HG03520 (cell line): Measurements from ENCODE around the gene VAC14.

Source experiments
- ATAC-seq: cut with Tn5 transposase; IDR thresholded peaks from one replicate; pipeline ENCODE4 v1.9.1; 2021; ENCODE audit warnings: mild to moderate bottlenecking, moderate library complexity; ENCODE audit not compliant: unreplicated experiment

Gene VAC14

DNA sequence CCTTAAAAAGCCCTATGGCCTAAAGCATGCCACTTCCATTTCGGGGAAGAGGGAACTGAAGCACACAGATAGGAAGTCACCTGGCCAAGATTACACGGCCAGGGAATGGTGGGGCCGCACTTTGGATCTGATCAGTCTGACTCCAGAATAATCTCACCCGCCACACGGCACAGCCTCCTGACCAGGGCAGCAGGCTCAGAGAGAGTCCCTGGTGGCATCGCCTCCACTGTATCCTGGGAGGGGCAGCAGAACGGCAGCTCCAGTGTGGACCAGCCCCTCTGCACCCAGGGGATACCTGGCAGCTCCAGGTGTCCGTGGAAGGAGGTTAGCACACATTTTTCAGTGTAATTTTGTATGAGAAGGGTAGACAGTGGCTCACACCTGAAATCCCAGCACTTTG, 35.5 kb downstream of the VAC14 start:
- ATAC-seq, result no peak

DNA sequence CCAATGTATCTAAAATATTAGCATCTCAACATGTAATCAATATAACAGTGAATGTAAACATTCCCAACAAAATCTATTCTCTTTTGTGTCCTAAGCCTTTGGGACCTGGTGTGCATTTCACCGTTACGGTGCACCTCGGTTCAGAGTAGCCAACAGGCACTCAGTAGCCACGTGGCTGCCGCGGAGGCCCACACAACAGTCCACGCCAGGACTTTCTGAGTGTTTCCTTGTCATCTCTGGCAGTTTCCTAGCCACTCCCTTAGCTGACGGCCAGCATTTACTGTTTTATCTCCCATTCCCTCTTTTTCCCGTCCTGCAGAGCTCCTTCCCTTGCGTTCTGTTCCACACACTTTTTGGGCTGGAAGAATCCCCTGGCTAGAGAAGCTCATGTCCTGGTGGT, 36.3 kb downstream of the VAC14 start:
- ATAC-seq, result no peak

GRCh38 chr16:70760221-70760620, 40.7 kb downstream of the VAC14 start:
- ATAC-seq, result no peak

DNA sequence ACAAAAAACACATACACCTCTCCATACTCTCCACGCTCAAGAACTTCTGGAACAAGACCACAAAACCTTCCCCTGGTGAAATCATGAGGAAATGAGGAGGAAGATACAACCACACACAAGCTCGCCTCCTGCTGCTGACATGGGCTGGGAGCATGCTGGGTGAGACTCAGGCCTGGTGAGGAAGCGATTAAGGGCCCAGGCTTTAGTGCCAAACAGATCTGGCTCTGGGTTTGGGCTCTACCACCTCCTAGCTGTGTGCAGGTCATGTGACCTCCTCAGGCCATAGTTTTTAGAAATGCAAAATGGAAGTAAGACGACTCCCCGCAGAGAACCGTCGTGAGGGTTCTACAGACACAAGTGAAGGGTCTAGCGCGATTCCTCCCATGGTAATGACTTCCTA, 41.3 kb downstream of the VAC14 start:
- ATAC-seq, result no peak

DNA sequence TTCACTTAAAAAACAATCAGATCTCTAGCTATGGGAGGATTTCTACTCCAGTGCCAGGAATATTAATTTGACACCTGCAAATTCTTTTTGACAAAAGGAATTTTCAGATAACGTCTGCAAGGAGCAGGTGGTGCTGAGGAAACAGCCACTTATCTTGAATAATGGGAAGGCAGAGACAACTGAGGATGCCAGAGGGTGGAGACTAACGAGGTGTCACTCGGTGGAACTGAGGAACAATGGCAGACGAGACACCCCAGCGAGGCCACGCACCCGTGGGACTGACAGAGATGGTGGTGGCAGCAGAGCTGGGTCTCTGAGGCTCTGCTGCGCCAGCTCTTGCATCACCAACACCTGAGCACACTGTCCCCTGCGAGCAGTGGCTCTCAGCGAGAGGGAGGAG, 42.2 kb downstream of the VAC14 start:
- no peak for ATAC-seq

DNA sequence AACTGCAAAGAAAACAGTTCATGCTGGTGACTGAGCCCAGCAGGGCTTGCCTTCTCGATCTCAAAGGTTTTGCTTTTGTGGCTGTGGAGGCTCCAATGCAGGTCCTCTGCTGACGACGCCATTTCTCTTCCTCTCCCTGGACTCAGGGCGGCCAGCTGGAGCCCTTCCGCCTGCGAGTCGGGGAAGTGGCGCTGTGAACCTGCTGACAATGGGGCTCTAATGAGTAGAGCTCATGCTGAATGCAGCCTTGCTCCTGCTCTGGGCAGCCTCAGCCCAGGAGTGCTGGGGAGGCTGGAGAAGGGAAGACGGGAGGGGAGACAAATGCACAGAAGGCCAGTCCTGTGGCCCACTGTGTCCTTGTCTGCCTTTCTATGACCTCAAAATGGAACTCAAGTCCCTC, 43.8 kb downstream of the VAC14 start:
- ATAC-seq, result no peak

- no peak for ATAC-seq
Observed at GRCh38 chr16:70756071-70756470, 44.9 kb downstream of the VAC14 start.

GRCh38 chr16:70754851-70755600, 45.9 kb downstream of the VAC14 start:
- no peak for ATAC-seq

DNA sequence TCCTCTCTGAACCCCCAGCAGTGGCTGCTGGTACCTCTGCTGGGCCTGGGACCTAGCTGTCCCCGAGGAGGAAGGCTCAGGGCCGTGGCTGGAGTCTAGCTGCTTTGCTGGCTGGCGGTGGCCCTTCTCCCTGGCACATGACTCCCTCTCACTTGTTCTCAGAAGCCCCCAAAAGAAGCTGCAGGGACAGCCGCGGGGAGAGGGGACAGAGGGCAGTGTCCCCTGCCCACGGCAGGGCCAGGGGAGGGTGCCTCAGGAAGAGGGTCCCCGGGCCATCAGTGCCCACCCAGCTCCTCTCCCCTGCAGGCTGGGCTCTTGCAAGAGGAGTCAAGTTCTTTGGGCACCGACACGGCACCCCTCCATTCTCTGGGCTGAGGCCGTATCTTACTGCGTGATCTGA, 46.6 kb downstream of the VAC14 start:
- no peak for ATAC-seq

DNA sequence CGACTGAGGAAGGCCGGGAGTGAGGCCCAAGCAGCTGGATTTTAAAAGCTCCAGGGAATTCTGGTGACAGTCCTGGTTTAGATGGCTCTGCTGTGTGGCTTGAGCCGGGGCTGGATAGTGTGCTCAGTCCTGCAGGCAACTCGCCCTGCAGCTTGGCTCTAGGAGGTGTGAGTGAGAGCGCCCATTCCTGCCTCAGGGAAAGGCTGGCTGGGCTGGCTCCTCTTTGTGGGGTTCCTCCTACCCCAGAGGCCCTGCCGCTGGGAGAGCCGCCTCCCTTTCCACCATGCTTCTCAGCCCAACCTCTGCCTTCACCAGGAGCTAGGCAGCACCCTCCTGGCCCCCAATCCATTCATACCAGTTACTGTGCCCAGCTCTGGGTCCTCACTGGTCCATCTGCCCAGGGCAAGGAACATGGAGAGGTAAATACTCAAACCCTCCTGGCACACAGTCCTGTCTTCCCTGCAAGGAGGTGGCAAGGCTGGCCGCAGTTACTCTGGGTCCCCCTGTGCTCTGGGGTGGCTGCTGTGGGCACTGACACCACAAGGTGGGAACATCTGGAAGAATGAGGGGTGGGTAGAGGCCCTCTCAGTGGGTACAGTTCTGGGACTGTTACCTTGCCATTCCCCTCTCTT, 47.1 kb downstream of the VAC14 start:
- ATAC-seq, result no peak

- no peak for ATAC-seq
Observed at GRCh38 chr16:70753228-70753627, 47.7 kb downstream of the VAC14 start.

GRCh38 chr16:70752426-70752825, 48.5 kb downstream of the VAC14 start:
- no peak for ATAC-seq

DNA sequence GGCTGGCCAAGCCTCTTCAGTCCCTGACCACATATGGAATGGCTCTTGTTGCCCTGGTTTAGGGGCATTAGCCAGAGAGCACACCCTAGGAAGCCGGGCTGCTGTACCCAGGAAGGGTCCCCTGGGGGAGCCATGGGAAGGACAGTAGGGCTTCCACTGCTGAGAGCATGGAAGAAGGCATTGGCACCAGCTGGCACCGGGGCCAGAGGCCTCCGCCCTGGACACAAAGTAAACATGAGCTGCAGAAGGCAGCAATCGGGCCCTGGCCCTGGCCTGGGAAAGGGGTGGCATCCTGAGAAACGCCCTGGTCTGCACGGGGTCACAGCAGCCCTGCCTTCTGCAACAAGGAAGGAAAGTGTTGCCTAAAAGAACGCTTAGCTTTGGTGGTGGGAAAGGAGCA, 49.4 kb downstream of the VAC14 start:
- no peak for ATAC-seq

- ATAC-seq, result no peak
Observed at GRCh38 chr16:70750893-70751467, 50.0 kb downstream of the VAC14 start.

DNA sequence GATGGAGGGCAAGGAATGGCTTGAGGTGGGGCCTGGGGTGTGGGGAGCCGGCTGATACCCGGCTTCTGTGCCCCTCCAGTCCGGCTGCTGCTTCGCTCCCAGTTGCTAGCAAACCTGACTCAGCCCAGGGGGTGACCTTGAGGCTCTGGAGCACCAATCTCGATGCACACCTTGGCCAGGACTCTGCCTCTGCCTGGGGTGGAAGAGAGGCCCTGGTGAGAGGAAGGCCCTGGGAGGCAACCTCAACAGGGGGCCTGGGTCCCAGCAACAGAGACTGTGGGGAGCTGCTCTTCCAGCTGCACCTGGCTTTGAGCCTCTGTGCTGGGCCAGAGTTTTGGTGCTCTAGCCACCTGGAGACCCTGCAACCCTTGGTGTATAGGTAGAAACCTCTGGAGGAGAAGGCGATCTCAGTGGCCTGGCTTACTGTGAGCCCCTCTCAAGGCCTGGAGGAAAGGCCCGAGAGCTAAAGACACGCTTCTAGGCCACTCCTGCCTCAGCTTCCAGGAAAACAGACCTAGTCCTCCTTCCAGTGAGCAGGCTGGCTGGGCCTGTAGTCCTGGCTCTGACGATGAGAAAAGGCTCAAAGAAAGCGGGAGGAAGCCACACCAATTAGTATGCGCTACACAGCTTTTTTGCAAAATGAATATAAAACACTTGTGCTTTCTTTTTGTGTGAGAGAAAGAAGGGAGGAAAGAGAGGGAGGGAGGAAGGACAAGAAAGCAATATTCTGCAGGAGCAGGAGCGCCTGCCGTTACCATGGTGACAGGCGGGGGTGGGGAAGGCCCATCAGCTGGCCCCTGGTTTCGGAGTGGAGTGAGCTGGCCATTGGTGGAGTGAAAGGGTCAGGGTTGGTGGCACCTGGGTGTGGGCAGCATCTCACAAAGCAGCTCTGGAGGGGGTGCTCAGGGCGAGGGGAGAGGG, 51.0 kb downstream of the VAC14 start:
- ATAC-seq, result no peak

- no peak for ATAC-seq
Observed at GRCh38 chr16:70749006-70749678, 51.8 kb downstream of the VAC14 start.

DNA sequence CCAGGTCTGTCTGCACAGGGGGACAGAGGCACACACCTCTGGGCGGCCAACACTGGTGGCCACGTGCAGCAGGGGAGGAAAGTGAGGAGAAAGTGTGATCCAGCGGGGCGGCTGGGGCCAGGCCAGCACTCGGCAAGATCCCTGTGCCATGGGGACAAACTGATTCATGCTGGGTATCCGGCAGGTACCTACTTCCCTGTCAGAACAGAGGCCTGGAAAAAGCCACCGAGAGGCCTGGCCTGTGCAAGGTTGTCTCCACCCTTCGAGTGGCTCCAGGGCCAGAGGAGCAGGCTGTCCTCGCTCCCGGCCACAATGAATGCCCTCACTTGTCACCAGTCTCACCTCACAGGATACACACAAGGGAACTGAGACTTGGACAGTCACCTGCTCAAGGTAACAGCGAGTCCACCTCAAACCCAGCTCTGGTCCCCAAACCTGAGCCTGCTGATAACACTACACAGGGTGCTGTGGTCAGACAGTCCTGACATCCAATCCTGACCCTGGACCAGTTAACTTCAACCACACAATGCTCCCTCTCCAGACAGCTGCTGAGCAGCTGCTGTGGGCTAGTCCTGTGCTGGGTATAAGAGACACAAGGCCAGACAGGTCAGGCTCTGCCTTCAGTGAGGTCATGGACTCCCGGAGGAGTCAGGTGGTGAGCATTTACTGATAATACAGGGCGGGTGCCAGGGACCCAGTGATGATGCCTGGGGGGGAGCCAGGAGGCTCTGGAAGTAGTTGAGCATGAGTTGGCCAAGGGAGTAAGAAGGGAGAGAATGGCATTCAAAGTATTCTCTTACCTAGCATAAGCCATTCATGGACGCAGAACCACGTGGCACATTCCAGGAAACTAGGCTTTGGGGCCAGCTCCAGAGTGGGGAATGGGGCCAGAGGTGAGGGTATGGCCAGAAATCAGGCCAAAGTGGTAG, 53.0 kb downstream of the VAC14 start:
- ATAC-seq, result no peak

GRCh38 chr16:70746708-70747424, 54.1 kb downstream of the VAC14 start:
- no peak for ATAC-seq
